ENCODE results near the gene FCN1. TPM values are rescaled to one million over a fixed set of nuclear protein-coding genes. Genes with fewer than 3 reads are reported as not detected.

The FCN1 gene
- total RNA-seq, 1 donor from 2014 or later, result 9.3 TPM

GRCh38 chr9:134951461-134951860, 33.7 kb upstream of the FCN1 start:
- no peak for DNase-seq

- no peak for DNase-seq
These were observed 32.9 kb upstream of the FCN1 start for GRCh38 chr9:134950386-134951210.

GRCh38 chr9:134949681-134950385, 32.1 kb upstream of the FCN1 start:
- DNase-seq, result no peak

GRCh38 chr9:134948149-134948548, 30.4 kb upstream of the FCN1 start:
- no peak for DNase-seq

- no peak for DNase-seq
These were observed 29.7 kb upstream of the FCN1 start for GRCh38 chr9:134947265-134947955.

- no peak for DNase-seq
These were observed 29.0 kb upstream of the FCN1 start for GRCh38 chr9:134946663-134947062.

GRCh38 chr9:134945509-134946275, 28.0 kb upstream of the FCN1 start:
- DNase-seq, result no peak

- no peak for DNase-seq
These were observed 27.2 kb upstream of the FCN1 start for GRCh38 chr9:134944916-134945315.

- peak; percentile 67 for DNase-seq
These were observed 26.7 kb upstream of the FCN1 start for GRCh38 chr9:134944351-134944802.

- DNase-seq, result no peak
These were observed 26.1 kb upstream of the FCN1 start for GRCh38 chr9:134943836-134944235.

- DNase-seq, result no peak
These were observed 25.7 kb upstream of the FCN1 start for GRCh38 chr9:134943411-134943810.

GRCh38 chr9:134942788-134943184, 25.1 kb upstream of the FCN1 start:
- DNase-seq, result no peak

GRCh38 chr9:134942011-134942787, 24.5 kb upstream of the FCN1 start:
- DNase-seq, result no peak

- no peak for DNase-seq
These were observed 22.8 kb upstream of the FCN1 start for GRCh38 chr9:134940236-134941208.

- DNase-seq, result no peak
These were observed 22.1 kb upstream of the FCN1 start for GRCh38 chr9:134939836-134940235.

- no peak for DNase-seq
These were observed 21.5 kb upstream of the FCN1 start for GRCh38 chr9:134939080-134939733.

- no peak for DNase-seq
These were observed 20.8 kb upstream of the FCN1 start for GRCh38 chr9:134938346-134939079.

- DNase-seq, result no peak
These were observed 20.0 kb upstream of the FCN1 start for GRCh38 chr9:134937566-134938345.
